Measurements from ENCODE around the gene CITED2. TPM values are rescaled to one million over a fixed set of nuclear protein-coding genes. Genes with fewer than 3 reads are reported as not detected.
A peak's percentile ranks its signal among the peaks of the same experiment; 100 is the strongest.

Gene CITED2
- total RNA-seq, 1 donor from 2014 or later: 147 TPM

DNA sequence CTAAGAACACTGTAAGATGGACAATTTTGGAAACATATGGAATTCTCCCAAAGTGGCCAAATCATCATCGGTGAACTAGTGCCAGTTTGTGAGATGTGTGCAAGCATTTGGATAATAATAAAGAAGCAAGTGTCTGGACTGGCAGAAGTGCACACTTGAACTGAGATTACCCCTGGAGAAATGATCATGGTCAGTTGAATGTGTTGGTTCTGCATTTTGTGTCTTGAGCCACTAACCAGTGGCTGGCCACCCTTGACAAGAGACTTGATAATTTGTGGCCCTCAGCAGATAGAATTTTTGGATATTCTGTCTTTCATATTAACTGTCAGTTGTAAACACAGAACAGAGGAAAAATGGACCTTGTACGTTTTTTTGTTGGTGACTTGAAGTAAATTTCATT, 37.4 kb downstream of the CITED2 start:
- TF ChIP-seq CTCF (IDR thresholded peaks at IDR 0.05): no peak
- Histone ChIP-seq H3K4me3 (no peak overlapping the region), H3K27ac (peak overlapping the region in 1 of 2 donors; percentile 69), H3K27me3 (no peaks in the 10 kb centered on the region), H3K36me3 (no peaks in the 10 kb centered on the region), H3K4me1 (peaks cover 4 to 15% of the 10 kb centered on the region in 2 donors), H3K9me3 (no peaks in the 10 kb centered on the region)
- intact Hi-C loops (cut with DNase I): loop anchor here (5.0 to 10.0 kb wide), 2 partner anchors 95 to 202 kb away; partner anchors contain the start of gene HECA
- no peak for DNase-seq (ENCODE audit: low spot score in 2 of 2)

GRCh38 chr6:139336488-139336887, 38.0 kb downstream of the CITED2 start:
- intact Hi-C loops (cut with DNase I): loop anchor here (5.0 to 10.0 kb wide), 2 partner anchors 94 to 202 kb away; partner anchors contain the start of gene HECA
- no peak for TF ChIP-seq CTCF (IDR thresholded peaks at IDR 0.05)
- DNase-seq (ENCODE audit: low spot score in 2 of 2): no peak
- Histone ChIP-seq H3K4me3 (no peak overlapping the region), H3K4me1 (peaks cover 4 to 15% of the 10 kb centered on the region in 2 donors), H3K27ac (peak overlapping the region; percentile 48 to 69), H3K27me3 (no peaks in the 10 kb centered on the region), H3K36me3 (no peaks in the 10 kb centered on the region), H3K9me3 (no peaks in the 10 kb centered on the region)

DNA sequence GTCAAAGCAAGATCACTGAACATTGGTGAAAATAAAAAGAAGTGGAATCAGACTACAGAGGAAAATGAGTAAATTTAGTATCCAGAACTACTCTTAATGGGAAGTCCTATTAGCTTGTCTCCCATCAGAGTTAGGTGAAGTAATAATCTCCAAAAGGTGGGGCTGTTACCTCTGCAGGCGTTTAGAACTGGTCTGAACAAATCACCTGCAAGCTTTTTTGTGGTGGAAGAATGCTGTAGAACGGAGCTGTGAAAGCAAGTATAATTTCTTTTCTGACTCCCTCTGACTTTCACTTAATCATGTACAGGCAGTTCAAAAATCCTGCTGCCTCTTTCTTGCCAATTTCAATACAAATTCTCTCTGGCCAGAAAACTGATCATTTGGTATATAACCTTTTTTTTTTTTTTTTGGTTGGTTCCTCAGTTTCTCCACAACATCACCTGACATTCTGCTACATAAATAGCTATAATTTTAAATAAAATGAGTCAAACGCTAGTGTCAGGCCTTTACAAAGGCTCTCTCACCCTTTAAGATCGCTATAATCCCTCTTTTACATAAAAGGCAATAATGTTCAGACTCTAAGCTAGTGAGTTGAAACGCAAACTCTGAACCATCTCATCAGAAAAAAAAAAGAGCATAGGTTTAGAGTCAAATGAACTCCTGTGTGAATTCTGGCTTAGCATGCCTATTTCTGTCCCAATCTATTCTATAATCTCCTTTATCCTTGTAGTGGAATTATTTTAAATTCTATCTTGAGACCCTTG, 38.8 kb downstream of the CITED2 start:
- Histone ChIP-seq H3K4me1 (peaks cover 4 to 15% of the 10 kb centered on the region in 2 donors), H3K27ac (peak overlapping the region; percentile 69 to 71), H3K4me3 (no peak overlapping the region), H3K9me3 (no peaks in the 10 kb centered on the region), H3K36me3 (no peaks in the 10 kb centered on the region), H3K27me3 (no peaks in the 10 kb centered on the region)
- no peak for DNase-seq (ENCODE audit: low spot score in 2 of 2)
- intact Hi-C loops (cut with DNase I): loop anchor here (5.0 to 10.0 kb wide), 2 partner anchors 93 to 201 kb away; partner anchors contain the start of gene HECA
- no peak for TF ChIP-seq CTCF (IDR thresholded peaks at IDR 0.05)

DNA sequence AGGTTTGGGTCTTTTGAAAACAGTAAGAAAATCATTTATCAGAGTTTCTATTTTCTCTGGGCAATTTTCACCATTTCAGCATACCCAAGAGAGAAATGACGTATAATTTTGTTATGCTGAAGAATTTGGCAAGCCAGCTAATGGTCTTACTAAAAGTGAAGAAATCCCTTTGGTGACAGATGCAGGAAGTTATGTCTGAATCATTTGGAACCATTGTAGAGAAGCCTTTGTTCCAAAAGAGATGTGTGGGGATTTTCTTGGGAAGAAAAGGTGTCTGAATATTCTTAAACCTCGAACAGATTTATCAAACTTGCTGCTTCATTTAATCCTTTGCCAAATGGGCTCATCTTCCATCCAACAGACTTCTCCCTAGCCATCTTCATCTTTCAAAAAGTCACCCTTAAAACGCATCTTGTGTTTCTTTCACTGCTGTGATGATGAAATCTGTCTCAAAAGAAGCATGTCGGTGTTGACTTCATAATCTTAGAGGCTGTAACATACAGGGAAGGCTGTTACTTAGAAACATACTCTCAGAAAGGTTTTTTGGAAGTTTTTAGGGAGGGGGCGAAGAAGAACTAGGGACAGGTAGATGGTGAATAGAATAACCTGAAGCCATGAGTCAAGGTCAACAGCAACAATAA, 39.5 kb downstream of the CITED2 start:
- Histone ChIP-seq H3K27ac (peak overlapping the region; percentile 69 to 71), H3K9me3 (no peaks in the 10 kb centered on the region), H3K27me3 (no peaks in the 10 kb centered on the region), H3K36me3 (no peaks in the 10 kb centered on the region), H3K4me3 (no peak overlapping the region), H3K4me1 (peaks cover 4 to 15% of the 10 kb centered on the region in 2 donors)
- intact Hi-C loops (cut with DNase I): loop anchor here (5.0 to 10.0 kb wide), 3 partner anchors 43 to 200 kb away; partner anchors contain the start of genes HECA and TXLNB
- no peak for TF ChIP-seq CTCF (IDR thresholded peaks at IDR 0.05)
- no peak for DNase-seq (ENCODE audit: low spot score in 2 of 2)

DNA sequence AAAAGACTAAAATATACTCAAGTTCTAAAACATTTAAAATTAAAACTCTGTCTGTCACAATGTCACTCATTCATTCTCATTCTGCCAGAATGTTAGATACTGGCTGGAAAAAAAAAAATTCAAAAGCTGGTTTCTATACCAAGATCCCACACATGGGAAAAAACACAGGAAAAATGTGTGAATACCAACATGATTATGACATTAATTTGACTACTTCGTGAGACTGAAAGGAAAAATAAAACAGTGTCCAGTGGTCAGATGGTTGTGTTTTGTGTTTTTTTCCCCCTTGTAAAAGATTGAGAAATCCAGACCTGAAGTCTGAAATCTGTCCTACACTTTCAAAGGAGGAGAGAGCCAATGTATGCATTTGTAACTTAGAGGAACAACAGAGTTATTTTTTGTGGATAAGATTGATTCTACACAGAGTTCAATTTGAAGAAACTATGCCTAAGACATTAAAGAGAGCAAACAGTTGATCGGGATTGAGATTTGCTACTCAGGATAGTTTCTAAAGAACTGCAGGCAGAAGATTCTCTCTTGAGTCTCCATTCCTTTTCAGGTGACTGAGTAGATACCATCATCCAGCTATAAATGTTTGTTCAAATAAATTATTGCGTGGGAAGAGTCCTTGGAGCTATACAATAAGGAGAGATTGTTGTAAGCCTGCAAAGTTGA, 43.5 kb downstream of the CITED2 start:
- Histone ChIP-seq H3K36me3 (no peaks in the 10 kb centered on the region), H3K27ac (no peak overlapping the region), H3K4me3 (no peak overlapping the region), H3K4me1 (peaks cover 4 to 9% of the 10 kb centered on the region in 2 donors), H3K27me3 (no peaks in the 10 kb centered on the region), H3K9me3 (no peaks in the 10 kb centered on the region)
- TF ChIP-seq CTCF (IDR thresholded peaks at IDR 0.05): no peak
- intact Hi-C loops (cut with DNase I): loop anchor here (5.0 to 10.0 kb wide), 2 partner anchors 39 to 196 kb away; partner anchors contain the start of genes HECA and TXLNB
- no peak for DNase-seq (ENCODE audit: low spot score in 2 of 2)
